ENCODE data around the gene PRDX6. TPM values are rescaled to one million over a fixed set of nuclear protein-coding genes. Genes with fewer than 3 reads are reported as not detected.

PRDX6 gene
- total RNA-seq, 2 donors from 2014 or later: 102 to 154 TPM

DNA sequence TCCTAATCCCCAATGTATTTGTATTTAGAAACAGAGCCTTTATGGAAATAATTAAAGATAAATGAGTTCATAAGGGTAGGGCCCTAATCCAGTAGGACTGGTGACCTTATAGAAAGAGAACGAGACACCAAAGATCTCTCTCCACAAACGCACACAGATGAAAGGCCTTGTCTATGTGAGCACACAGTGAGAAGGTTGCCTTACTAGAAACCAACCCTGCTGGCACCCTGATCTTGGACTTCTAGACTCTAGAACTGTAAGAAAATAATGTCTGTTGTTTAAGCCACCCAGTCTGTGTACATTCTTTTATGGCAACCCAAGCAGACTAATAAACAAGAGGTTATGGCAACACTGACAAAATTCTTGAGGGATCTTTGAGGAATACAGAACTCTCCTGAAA lies 44.8 kb upstream of the PRDX6 start:
- TF ChIP-seq, protein P1, sequence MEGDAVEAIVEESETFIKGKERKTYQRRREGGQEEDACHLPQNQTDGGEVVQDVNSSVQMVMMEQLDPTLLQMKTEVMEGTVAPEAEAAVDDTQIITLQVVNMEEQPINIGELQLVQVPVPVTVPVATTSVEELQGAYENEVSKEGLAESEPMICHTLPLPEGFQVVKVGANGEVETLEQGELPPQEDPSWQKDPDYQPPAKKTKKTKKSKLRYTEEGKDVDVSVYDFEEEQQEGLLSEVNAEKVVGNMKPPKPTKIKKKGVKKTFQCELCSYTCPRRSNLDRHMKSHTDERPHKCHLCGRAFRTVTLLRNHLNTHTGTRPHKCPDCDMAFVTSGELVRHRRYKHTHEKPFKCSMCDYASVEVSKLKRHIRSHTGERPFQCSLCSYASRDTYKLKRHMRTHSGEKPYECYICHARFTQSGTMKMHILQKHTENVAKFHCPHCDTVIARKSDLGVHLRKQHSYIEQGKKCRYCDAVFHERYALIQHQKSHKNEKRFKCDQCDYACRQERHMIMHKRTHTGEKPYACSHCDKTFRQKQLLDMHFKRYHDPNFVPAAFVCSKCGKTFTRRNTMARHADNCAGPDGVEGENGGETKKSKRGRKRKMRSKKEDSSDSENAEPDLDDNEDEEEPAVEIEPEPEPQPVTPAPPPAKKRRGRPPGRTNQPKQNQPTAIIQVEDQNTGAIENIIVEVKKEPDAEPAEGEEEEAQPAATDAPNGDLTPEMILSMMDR (IDR thresholded peaks at IDR 0.05): no peak
- DNase-seq (ENCODE audit: low spot score): no peak
- no peak for ATAC-seq (ENCODE audit: insufficient number of reproducible peaks, low FRiP score, low read depth)
- H3K36me3 ChIP-seq: no peaks in the 10 kb centered on the region
- peaks cover 7 to 20% of the 10 kb centered on the region in 2 donors for H3K4me1 ChIP-seq (ENCODE audit: control insufficient read depth in 1 of 2, low read depth in 2 of 2)
- H3K4me3 ChIP-seq: no peak overlapping the region
- H3K27ac ChIP-seq: no peak overlapping the region
- no peaks in the 10 kb centered on the region for H3K27me3 ChIP-seq (replicated peaks; ENCODE audit: insufficient read depth)
- H3K9me3 ChIP-seq: no peaks in the 10 kb centered on the region

DNA sequence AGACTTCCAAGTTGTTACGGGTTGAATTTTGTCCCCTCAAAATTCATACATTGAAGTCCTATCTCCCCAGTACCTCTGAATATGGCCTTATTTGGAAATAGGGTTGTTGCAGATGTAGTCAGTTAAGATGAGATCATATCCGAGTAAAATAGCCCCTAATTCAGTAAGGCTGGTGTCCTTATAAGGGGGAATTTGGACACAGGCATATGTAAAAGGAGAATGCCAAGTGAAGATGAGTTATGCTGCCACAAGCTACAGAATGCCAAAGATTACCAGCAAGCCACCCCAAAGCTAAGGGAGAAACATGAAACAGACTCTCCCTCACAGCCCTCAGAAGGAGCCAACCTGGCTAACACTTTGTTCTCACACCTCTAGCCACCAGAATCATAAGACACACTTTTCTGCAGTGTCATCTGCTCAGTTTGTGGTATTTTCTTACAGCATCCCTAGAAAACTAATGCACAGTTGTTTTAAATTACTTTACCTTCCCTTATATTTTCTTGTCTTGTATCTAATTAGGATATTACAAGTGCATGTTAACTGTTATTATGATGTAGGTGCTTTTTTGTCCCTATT lies 43.3 kb upstream of the PRDX6 start:
- DNase-seq (ENCODE audit: low spot score) (no peak), ATAC-seq (ENCODE audit: insufficient number of reproducible peaks, low FRiP score, low read depth) (no peak)
- H3K4me1 ChIP-seq (ENCODE audit: control insufficient read depth in 1 of 2, low read depth in 2 of 2): peaks cover 7 to 20% of the 10 kb centered on the region in 2 donors
- H3K27me3 ChIP-seq (replicated peaks; ENCODE audit: insufficient read depth): no peaks in the 10 kb centered on the region
- H3K36me3 ChIP-seq: no peaks in the 10 kb centered on the region
- TF ChIP-seq, protein P1 (IDR thresholded peaks at IDR 0.05): no peak
- no peak overlapping the region for H3K27ac ChIP-seq
- H3K9me3 ChIP-seq: no peaks in the 10 kb centered on the region
- H3K4me3 ChIP-seq: no peak overlapping the region

DNA sequence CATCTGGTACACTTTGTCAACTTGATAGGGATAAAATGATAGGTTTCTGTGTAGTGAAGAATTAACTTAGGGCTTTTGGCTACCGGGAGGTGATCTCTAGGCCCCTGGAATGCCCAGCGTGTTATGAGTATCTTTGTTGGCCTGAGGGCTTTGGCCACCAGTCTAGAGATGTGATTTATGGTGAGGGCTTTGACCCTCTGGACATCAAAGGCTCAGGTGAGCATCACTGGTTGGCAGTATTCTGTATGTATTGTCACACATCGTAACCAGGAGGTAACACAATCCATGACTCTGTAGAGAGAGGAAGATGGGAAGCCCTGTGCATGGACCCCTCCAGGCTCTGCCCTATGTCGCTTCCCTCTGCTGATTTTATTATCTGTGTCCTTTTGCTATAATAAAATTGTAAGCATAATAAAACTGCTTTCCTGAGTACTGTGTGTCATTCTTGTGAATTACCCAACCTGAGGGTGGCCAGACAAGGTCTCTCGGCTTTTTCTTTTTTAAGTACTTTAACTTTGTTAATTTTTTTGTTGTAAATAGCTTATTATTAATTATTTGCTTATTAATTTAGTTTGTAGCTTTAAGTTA lies 40.2 kb upstream of the PRDX6 start:
- no peaks in the 10 kb centered on the region for H3K9me3 ChIP-seq
- ATAC-seq (ENCODE audit: insufficient number of reproducible peaks, low FRiP score, low read depth) (no peak), DNase-seq (ENCODE audit: low spot score) (no peak)
- no peaks in the 10 kb centered on the region for H3K36me3 ChIP-seq
- no peaks in the 10 kb centered on the region for H3K4me1 ChIP-seq (ENCODE audit: control insufficient read depth in 1 of 2, low read depth in 2 of 2)
- TF ChIP-seq, protein P1 (IDR thresholded peaks at IDR 0.05): no peak
- no peaks in the 10 kb centered on the region for H3K27me3 ChIP-seq (replicated peaks; ENCODE audit: insufficient read depth)
- H3K4me3 ChIP-seq: no peak overlapping the region
- H3K27ac ChIP-seq: no peak overlapping the region

DNA sequence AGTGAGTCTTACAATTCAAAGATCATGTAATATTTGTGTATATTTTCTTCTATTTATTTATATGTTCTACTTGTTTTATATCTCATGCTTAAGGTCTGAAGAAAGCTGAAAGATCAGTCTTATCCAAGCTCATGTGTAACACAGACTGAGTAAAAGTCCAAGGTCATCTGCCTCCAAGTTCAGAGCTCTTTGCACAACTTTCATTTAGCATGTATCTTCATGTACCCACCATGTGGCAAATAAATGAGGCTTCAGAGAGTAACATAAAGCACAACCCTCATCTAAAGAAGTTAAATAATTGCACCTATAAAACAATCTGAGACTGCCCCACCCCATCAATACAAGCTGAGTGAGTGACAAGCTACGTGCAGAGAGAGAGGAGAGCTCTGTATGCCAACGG lies 38.5 kb upstream of the PRDX6 start:
- DNase-seq (ENCODE audit: low spot score) (no peak), ATAC-seq (ENCODE audit: insufficient number of reproducible peaks, low FRiP score, low read depth) (no peak)
- H3K27me3 ChIP-seq (replicated peaks; ENCODE audit: insufficient read depth): no peaks in the 10 kb centered on the region
- no peaks in the 10 kb centered on the region for H3K9me3 ChIP-seq
- H3K27ac ChIP-seq: no peak overlapping the region
- H3K4me3 ChIP-seq: no peak overlapping the region
- TF ChIP-seq, protein P1 (IDR thresholded peaks at IDR 0.05): no peak
- H3K36me3 ChIP-seq: no peaks in the 10 kb centered on the region
- no peaks in the 10 kb centered on the region for H3K4me1 ChIP-seq (ENCODE audit: control insufficient read depth in 1 of 2, low read depth in 2 of 2)

DNA sequence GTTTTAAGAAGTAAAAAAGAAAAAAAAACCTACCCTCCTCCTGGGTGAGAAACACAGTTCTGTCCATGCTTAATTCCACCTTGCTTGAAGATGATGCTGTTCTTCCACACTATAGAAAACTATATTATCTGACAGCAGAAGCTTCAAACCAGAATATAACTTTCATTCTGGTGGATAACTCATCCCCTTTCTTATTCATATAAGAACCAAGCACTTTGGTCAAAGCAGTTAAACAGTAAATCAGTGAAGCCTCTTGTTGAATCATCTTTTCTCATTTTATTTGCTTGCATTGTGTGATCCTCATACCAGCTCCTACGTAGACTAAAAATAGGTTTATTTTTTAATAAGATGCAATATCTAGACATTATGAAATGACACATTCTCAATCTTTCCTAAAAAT lies 36.7 kb upstream of the PRDX6 start:
- H3K27me3 ChIP-seq (replicated peaks; ENCODE audit: insufficient read depth): no peaks in the 10 kb centered on the region
- no peak for ATAC-seq (ENCODE audit: insufficient number of reproducible peaks, low FRiP score, low read depth)
- H3K9me3 ChIP-seq: no peaks in the 10 kb centered on the region
- DNase-seq (ENCODE audit: low spot score): no peak
- H3K4me3 ChIP-seq: no peak overlapping the region
- H3K36me3 ChIP-seq: no peaks in the 10 kb centered on the region
- H3K27ac ChIP-seq: no peak overlapping the region
- TF ChIP-seq, protein P1 (IDR thresholded peaks at IDR 0.05): no peak
- H3K4me1 ChIP-seq (ENCODE audit: control insufficient read depth in 1 of 2, low read depth in 2 of 2): no peaks in the 10 kb centered on the region

All from thoracic aorta (tissue), 2 donors.